LNCAP (cell line): Measurements from ENCODE around the gene LMBR1.

Experiments
- TF ChIP-seq, protein P1 (sequence below): fragments of 450-650 bp; IDR thresholded peaks from 2 replicates; pipeline ENCODE4 v1.5.1; 2017; ENCODE audit warnings: mild to moderate bottlenecking

The LMBR1 gene

DNA sequence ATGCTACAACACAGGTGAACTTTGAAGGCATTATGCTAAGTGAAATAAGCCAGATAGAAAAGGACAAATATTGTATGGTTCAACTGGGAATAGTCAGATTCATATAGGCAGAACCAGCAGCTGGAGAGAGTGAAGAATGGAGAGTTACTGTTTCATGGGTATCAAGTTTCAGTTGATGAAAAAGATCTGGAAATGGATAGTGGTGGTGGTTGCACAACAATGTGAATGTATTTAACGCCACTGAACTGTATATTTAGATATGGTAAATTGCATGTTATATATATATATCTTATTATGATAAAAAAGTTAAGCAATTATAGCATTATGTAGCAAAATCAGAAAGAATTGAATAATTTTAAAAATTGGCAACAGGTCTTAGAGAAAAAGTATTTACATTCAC, 3.9 kb downstream of the LMBR1 start:
- TF ChIP-seq, protein P1, sequence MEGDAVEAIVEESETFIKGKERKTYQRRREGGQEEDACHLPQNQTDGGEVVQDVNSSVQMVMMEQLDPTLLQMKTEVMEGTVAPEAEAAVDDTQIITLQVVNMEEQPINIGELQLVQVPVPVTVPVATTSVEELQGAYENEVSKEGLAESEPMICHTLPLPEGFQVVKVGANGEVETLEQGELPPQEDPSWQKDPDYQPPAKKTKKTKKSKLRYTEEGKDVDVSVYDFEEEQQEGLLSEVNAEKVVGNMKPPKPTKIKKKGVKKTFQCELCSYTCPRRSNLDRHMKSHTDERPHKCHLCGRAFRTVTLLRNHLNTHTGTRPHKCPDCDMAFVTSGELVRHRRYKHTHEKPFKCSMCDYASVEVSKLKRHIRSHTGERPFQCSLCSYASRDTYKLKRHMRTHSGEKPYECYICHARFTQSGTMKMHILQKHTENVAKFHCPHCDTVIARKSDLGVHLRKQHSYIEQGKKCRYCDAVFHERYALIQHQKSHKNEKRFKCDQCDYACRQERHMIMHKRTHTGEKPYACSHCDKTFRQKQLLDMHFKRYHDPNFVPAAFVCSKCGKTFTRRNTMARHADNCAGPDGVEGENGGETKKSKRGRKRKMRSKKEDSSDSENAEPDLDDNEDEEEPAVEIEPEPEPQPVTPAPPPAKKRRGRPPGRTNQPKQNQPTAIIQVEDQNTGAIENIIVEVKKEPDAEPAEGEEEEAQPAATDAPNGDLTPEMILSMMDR, result no peak

DNA sequence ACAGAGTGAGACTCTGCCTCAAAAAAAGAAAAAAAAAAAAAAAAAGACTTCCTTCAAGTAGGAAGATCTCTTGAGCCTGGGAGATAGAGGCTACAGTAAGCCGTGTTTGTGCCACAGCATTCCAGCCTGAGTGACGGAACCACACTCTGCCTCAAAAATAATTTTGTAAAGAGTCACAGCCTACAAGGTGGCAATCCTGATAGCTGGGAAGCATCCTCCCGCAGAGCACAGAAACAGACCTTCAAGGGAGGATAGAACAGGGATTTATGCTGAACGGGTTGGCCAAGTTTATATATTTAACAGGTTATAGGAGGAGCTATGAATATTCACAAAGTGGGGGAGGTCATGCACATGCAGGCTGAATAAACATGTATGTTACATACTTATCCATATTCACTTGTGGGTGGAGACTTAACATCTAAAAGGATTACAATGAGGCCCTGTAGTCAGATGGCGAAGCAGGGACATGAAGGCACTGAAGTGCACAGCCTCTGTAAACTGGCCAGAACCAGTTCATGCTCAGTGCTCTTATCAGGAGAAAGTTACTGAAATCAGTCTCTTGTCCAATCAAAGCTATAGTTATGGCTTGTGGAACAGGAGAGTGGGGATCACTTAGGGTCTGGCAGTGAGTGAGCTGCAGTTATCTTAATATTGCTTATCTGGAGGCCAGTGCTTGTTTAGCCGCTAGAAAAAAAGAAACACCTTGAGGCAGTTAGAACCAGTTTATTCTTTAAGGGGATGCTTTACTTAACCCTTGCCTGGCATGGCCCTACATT, 6.8 kb downstream of the LMBR1 start:
- TF ChIP-seq, protein P1, result no peak

DNA sequence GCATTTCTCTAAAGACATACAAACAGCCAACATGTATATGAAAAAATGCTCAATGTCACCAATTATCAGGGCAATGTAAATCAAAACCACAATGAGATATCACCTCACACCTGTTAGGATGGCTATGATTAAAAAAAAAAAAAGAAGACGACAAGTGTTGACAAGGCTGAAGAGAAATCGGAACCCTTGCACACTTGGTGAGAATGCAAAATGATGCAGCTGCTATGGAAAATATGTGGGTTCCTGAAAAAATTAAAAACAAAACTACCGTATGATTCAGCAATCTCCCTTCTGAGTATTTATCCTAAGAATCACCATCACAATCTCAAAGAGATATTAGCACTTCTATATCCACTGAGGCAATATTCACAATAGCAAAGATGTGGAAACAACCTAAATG, 11.3 kb downstream of the LMBR1 start:
- TF ChIP-seq, protein P1, result no peak

DNA sequence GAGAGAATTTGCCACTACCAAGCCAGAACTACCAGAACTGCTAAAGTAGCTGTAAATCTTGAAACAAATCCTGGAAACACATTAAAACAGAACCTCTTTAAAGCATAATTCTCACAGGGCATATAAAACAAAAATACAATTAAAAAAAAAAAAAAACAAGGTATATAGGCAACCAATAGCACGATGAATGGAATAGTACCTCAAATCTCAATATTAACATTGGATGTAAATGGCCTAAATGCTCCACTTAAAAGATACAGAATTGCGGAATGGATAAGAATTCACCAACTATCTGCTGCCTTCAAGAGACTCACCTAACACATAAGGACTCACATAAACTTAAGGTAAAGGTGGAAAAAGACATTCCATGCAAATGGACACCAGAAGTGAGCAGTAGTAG, 17.2 kb downstream of the LMBR1 start:
- TF ChIP-seq, protein P1, result no peak

DNA sequence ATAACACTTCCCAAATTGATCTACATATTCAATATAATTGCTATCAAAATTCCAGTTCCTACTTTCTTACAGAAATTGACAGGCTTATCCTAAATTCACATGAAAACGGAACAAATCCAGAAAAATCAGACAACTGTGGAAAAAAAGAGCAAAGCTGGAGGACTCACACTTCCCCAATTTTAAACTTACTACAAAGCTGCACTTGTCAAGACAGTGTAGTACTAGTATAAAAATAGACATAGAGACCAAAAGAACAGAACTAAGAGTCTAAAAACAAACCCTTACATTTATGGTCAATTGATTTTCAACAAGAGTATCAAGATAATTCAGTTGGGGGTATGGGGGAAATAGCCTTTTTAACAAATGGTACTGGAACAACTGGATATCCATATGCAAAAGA, 27.5 kb downstream of the LMBR1 start:
- TF ChIP-seq, protein P1, result no peak

DNA sequence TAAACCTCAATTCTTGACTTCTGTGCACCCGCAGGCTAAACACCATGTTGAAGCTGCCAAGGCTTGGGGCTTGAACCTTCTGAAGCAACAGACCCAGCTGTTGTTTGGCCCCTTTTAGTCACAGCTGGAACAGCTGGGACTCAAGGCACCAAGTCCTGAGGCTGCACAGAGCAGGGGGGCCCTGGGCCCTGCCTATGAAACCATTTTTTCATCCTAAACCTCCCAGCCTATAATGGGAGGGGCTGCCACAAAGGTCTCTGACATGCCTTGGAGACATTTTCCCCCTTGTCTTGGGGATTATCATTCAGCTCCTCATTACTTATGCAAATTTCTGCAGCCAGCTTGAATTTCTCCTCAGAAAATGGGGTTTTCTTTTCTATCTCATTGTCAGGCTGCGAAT, 31.8 kb downstream of the LMBR1 start:
- TF ChIP-seq, protein P1, result no peak

DNA sequence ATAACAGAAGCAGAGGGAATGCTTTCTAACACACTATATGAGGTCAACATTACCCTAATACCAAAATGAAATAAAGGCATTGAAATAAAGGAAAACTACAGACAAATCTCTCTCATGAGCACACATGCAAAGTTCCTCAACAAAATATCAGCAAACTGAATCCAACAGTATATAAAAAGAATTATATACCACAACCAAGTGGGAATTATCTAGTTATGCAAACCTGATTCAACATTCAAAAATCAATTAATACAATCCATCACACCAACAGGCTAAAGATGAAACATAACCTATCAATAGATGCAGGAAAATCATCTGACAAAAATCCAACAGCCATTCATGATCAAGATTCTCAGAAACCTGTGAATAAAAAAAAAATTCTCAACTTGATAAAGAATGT, 34.5 kb downstream of the LMBR1 start:
- TF ChIP-seq, protein P1, result no peak

DNA sequence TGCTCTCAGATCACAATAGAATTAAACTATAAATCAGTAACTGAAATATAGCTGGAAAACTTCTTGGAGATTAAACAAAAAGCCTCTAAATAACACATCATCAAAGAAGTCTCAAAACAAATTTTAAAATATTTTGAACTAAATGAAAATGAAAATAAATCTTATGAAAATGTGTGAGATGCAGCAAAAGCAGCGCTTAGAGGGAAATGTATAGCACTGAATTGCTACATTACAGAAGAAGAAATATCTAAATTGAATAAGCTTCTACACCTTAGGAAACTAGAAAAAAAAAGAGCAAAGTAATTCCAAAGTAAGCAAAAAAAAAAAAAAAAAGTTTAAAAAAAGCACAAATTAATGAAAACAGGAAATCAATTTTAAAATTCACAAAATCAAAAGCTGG, 35.2 kb downstream of the LMBR1 start:
- TF ChIP-seq, protein P1, result no peak
